ENCODE results near the gene MRPL54.
"Not testable (repeated sequence)": the region's sequence is repeated elsewhere in the genome, so short reads cannot be mapped to it uniquely, and the experiment has no call there.

Gene MRPL54

DNA sequence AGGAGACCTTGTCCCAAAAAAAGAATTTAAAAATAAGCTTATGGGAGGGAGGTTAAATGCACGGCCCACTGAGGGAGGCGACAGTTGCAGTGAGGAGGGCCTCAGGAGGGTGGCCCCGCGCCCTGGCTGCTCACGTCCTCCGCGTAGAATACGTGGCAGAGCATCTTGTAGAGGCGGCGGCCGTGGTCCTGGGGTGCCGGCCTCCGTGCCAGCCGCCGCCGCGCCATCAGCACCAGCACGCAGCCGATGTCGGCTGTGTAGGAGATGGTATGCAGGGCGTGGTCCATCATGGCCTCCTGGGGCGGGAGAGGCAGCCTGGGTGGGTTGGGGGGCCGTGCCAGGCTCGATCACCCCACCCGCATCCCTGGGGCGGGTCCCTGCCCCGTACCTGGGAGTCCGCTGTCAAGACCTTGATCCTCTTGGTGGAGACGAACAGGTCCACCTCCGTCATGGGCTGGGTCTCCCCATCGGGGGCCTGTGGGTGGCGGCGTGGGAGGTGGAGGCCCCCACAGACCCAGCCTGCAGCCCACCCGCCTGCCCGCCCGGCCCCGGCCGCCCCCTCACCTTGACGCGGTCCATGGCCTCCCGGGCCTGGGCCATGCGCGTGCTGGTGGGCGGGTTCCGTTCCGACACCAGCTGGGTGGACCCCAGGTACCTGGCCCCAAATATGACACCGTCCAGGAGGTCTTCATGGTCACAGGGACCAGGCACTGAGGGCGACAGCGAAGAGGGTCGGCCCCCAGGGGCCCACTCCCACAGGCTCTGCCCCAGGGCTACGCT lies 8.7 kb upstream of the MRPL54 start:
- H3K4me3 ChIP-seq (ENCODE audit: low read depth, low read length): no peak overlapping the region
- TF ChIP-seq, protein P1, sequence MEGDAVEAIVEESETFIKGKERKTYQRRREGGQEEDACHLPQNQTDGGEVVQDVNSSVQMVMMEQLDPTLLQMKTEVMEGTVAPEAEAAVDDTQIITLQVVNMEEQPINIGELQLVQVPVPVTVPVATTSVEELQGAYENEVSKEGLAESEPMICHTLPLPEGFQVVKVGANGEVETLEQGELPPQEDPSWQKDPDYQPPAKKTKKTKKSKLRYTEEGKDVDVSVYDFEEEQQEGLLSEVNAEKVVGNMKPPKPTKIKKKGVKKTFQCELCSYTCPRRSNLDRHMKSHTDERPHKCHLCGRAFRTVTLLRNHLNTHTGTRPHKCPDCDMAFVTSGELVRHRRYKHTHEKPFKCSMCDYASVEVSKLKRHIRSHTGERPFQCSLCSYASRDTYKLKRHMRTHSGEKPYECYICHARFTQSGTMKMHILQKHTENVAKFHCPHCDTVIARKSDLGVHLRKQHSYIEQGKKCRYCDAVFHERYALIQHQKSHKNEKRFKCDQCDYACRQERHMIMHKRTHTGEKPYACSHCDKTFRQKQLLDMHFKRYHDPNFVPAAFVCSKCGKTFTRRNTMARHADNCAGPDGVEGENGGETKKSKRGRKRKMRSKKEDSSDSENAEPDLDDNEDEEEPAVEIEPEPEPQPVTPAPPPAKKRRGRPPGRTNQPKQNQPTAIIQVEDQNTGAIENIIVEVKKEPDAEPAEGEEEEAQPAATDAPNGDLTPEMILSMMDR (IDR thresholded peaks at IDR 0.05; ENCODE audit: low read depth, low read length): no peak

DNA sequence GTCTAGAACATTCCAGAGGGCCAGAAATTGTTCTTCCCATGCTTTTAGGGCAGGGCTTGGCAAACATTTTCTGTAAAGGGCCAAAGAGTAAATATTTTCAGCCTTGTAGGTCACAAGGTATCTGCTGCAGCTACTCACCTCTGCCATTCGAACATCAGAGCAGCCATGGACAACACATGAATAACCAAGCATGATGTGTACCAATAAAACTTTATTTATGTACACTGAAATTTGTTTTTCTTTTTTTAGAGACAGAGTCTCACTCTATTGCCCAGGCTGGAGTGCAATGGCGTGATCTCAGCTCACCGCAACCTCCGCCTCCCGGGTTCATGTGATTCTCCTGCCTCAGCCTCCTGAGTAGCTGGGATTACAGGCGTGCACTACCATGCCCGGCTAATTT lies 4.8 kb upstream of the MRPL54 start:
- H3K4me3 ChIP-seq (ENCODE audit: low read depth, low read length): not testable (repeated sequence)

DNA sequence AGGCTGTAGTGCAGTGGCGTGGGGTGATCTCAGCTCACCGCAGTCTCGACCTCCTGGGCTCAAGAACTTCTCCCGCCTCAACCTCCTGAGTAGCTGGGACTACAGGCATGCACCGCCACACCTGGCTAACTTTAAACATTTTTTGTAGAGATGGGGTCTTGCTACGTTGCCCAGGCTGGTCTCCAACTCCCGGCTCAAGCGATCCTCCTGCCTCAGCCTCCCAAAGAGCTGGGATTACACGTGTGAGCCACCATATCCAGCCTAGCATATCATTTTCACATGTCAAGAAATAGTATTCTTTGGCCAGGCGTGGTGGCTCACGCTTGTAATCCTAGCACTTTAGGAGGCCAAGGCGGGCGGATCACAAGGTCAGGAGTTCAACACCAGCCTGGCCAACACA lies 4.2 kb upstream of the MRPL54 start:
- not testable (repeated sequence) for H3K4me3 ChIP-seq (ENCODE audit: low read depth, low read length)

DNA sequence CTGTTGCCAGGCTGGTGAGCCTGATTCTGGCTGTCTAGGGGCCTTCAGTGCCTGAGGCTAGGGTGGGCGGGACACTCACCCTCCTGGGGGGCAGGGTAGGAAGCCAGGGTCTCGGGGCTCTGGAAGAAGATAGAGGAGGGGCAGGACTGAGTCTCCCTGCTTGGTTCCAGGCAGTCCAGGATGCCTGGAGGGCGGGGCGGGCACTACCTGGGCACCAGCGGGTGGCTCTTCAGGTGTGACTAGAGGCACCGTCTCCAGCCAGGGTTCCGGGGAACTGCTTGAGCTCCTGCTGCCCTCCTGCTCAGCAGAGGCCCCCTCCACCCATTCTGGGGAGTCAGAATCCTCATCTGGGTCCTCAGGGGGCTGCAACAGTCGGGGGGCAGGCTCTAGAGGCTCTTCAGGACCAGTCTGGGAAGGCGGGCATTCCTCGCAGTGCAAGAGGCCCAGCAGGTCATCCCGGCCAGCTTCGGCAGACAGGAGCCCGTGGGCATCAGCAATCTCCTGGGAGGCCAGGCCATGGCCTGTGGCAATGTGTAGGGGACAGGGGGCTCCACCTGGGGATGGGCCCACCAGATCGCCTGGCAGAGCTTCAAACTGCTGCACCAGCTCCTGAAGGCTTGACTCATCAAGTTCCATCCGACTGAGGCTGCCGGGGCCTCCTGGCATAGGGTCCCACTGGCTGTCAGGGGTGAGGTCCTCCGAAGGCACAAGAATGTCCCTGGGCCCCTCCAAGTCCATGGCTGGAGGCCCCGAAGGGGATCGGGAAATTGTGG lies 2.8 kb upstream of the MRPL54 start:
- TF ChIP-seq, protein P1 (IDR thresholded peaks at IDR 0.05; ENCODE audit: low read depth, low read length): no peak
- no peak overlapping the region for H3K4me3 ChIP-seq (ENCODE audit: low read depth, low read length)

DNA sequence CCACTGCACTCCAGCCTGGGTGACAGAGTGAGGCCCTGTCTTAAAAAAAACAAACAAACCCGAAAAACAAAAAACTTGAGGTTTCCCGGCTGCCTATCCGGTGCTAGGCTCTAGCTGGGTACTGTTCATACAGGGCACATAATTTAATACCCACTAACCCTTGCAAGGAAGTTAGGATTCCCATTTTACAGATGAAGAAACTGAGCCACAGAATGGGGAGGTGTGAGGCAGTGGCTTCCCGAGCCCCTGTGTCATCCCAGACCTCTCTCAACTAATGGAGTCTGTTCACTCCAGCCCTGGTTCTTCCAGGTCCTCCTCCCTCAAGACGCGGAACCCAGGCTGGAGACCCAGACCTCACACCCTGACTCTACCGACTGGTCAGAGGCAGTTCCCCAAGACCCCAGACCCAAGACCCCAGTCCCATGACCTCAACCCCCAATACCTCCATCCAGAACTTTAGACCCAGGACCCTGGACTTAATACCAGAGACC lies 1.6 kb upstream of the MRPL54 start:
- peak overlapping the region; percentile 98 for H3K4me3 ChIP-seq (ENCODE audit: low read depth, low read length)
- TF ChIP-seq, protein P1 (IDR thresholded peaks at IDR 0.05; ENCODE audit: low read depth, low read length): no peak

DNA sequence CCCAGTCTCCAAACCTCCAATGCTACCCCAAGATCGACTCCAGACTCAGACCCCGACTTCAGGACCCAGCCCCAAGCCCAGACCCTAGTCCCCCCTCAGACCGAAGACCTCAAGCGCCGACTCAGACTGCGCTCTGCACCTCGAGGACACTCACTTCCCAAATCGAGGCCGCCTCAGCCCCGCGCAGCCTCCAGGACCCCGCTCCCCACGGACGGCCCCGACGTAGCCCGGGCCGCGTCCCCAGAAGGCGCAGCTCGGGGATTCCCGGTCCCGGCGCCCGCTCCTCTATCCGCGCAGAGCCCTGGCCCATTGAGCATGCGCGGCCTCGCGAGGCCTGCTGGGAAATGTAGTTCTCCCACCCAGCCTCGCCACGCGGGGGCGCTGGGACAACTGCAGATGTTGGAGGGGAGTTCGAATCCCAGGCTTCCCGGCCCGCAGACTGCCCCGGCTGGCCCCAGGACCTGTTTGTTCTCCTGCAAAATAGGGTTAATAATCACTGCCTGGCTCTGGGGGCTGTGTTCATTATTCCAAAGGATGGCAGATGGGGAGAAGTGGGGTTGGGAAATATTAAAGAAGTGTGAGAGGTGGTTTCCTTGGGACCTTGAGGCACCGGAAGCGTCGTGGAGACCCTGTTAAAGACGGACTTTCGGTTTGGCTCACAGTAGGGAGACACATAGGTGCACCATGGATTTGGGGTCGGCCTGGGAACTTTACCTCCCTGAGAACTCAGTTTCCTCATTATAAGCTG lies 926 bp upstream of the MRPL54 start, which contains the start of gene APBA3:
Gene APBA3 (minus strand): TSS at position 311 of the 748 bp plus-strand sequence. CDS start 1,428 bp downstream, outside the sequence.
- TF ChIP-seq, protein P1 (IDR thresholded peaks at IDR 0.05; ENCODE audit: low read depth, low read length): peak; percentile 51
- peak within 1 kb of the TSS; percentile 98 for H3K4me3 ChIP-seq (ENCODE audit: low read depth, low read length)

DNA sequence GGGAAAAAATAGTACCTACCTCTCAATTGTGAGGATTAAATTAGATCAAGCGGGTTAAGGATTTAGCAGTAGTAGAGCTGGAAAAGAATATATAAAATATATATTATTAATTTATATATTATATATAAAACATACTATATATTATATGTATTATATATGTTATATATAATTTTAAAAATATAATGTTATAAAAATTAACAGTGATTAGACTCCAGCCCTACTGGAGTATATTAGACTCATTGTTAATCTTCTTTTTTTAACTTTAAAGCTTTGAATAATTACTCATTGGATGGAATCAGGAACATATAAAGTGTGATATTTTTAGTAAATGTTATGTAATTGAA lies 380 bp upstream of the MRPL54 start:
- H3K4me3 ChIP-seq (ENCODE audit: low read depth, low read length): peak overlapping the region; percentile 91
- TF ChIP-seq, protein P1 (IDR thresholded peaks at IDR 0.05; ENCODE audit: low read depth, low read length): no peak

DNA sequence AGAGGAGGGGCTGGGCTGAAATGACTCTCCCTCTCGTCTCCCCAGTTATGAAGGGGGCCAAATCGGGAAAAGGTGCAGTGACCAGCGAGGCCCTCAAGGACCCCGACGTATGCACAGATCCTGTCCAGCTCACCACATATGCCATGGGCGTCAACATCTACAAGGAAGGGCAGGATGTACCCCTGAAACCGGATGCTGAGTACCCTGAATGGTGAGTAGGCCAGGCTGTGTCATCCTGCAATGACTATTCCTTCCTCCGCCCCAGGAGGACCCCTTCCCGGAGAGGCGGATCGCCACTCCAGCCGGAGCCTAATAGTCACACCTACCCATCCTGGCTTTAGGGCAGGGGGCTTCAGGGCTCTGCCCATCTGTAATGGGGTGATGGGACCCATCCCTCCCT lies 2.6 kb downstream of the MRPL54 start:
- TF ChIP-seq, protein P1 (IDR thresholded peaks at IDR 0.05; ENCODE audit: low read depth, low read length): no peak
- no peak overlapping the region for H3K4me3 ChIP-seq (ENCODE audit: low read depth, low read length)

DNA sequence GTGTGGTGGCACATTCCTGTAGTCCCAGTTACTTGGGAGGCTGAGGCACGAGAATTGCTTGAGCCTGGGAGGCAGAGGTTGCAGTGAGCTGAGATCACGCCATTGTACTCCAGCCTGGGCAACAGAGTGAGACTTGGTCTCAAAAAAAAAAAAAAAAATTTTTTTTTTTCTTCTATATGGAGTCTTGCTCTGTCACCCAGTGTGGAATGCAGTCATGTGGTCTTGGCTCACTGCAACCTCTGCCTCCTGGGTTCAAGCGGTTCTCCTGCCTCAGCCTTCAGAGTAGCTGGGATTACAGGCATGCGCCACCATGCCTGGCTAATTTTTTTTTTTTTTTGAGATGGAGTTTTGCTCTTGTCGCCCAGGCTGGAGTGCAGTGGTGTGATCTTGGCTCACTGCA lies 3.3 kb downstream of the MRPL54 start:
- H3K4me3 ChIP-seq (ENCODE audit: low read depth, low read length): not testable (repeated sequence)

All from WI38 (cell line).